Measurements from ENCODE around the gene EIF5A. TPM values are rescaled to one million over a fixed set of nuclear protein-coding genes. Genes with fewer than 3 reads are reported as not detected.

Gene EIF5A
- polyA plus RNA-seq, 2 of the 4 experiments (the other 2 are of a cell fraction): 969 to 1,918 TPM

DNA sequence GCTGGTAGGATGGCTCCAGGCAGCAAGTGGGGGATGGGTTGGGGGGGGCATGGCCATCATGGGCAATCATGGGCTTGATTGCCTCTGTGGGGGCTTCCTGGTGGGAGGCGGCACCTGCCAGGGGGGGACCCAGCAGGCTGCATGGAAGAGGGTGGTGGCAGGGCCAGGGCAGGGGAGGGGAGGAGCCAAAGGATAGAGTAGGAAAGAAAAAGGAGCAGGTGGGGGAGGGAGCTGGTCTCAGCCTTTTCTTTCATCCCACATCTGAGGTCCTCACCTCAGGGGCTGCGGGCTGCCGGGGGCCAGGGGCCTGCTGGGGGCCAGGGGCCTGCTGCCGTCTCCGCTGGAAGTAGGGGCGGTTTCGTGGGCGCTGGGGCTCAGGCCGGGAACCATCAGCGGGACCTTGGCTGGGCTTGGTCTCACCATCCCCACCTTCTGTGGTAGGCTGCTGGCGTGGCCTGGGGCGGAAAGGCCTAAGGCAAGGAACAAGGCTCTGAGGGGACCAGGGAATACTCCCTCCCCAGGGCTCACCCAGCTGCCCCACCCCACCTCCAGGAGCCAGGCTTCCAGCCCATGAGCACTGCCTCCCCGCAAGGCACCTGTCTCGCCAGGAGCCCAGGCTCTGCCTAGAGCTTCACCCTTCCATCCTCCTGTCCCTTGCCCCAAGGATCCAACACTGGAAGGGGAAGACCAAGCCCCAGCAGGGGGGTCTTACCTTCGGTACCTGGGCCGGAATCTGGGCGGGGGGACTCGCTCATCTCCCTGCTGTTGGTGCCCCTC, 18.0 kb upstream of the EIF5A start:
- H3K4me3 ChIP-seq: no peak overlapping the region
- no peaks in the 10 kb centered on the region for H3K9me3 ChIP-seq
- no peak for DNase-seq (ENCODE audit: low read depth in 1 of 2, low spot score in 1 of 2)
- peaks cover 7% of the 10 kb centered on the region; the same call in 2 of the 3 replicates for H3K4me1 ChIP-seq
- FAIRE-seq: no peak
- 75% methylated on average over 17 of the region's 18 CpGs for WGBS (ENCODE audit: missing lambda C conversion rate)
- no peak for TF ChIP-seq GATA3 (IDR thresholded peaks at IDR 0.05; ENCODE audit: borderline replicate concordance)
- TF ChIP-seq, protein P1, sequence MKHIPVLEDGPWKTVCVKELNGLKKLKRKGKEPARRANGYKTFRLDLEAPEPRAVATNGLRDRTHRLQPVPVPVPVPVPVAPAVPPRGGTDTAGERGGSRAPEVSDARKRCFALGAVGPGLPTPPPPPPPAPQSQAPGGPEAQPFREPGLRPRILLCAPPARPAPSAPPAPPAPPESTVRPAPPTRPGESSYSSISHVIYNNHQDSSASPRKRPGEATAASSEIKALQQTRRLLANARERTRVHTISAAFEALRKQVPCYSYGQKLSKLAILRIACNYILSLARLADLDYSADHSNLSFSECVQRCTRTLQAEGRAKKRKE (CRISPR knock-in tag; IDR thresholded peaks at IDR 0.05; ENCODE audit: low read depth): no peak
- TF ChIP-seq POLR2A (IDR thresholded peaks at IDR 0.05; ENCODE audit: low read length): no peak
- TF ChIP-seq, protein P2, sequence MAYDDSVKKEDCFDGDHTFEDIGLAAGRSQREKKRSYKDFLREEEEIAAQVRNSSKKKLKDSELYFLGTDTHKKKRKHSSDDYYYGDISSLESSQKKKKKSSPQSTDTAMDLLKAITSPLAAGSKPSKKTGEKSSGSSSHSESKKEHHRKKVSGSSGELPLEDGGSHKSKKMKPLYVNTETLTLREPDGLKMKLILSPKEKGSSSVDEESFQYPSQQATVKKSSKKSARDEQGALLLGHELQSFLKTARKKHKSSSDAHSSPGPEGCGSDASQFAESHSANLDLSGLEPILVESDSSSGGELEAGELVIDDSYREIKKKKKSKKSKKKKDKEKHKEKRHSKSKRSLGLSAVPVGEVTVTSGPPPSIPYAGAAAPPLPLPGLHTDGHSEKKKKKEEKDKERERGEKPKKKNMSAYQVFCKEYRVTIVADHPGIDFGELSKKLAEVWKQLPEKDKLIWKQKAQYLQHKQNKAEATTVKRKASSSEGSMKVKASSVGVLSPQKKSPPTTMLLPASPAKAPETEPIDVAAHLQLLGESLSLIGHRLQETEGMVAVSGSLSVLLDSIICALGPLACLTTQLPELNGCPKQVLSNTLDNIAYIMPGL (CRISPR knock-in tag; IDR thresholded peaks at IDR 0.05; ENCODE audit: borderline replicate concordance): no peak
- TF ChIP-seq, protein P3, sequence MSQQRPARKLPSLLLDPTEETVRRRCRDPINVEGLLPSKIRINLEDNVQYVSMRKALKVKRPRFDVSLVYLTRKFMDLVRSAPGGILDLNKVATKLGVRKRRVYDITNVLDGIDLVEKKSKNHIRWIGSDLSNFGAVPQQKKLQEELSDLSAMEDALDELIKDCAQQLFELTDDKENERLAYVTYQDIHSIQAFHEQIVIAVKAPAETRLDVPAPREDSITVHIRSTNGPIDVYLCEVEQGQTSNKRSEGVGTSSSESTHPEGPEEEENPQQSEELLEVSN (IDR thresholded peaks at IDR 0.05; ENCODE audit: borderline replicate concordance, low read depth): no peak
- no peak for TF ChIP-seq TFCP2L1 (CRISPR knock-in tag; IDR thresholded peaks at IDR 0.05)
- TF ChIP-seq SREBF2 (IDR thresholded peaks at IDR 0.05): no peak
- H3K27ac ChIP-seq: no peak overlapping the region
- H3K4me2 ChIP-seq: no peak overlapping the region
- POLR2A ChIA-PET: no interaction called here
- no peak; a peak in 1 of 6 replicates for ATAC-seq
- CTCF ChIA-PET: interaction anchor here (1.0 to 13.5 kb wide), 7 partner anchors 9 to 147 kb away, joined by 3 to 446 read pairs (median 5); partner anchors contain the start of genes GPS2 and SLC2A4

DNA sequence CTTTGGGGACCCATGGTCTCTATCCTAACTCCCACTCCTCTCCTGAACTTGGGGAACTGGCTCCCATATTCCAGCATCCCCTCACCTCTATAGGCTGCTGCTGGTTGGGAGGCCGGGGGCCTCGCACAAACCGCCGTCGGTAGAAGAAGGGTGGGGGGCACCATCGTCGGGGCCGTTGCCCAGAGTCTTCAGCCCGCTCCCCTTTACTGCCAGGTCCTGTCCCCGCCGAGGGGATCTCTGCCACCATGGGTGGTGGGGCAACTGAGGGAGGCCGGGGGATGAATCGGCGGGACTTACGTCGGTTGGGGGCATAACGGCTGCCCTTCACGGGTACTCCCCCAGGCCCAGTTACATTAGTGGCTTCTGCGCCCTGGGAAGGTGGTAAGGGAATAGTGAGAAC, 17.3 kb upstream of the EIF5A start:
- no peak for DNase-seq (ENCODE audit: low read depth in 1 of 2, low spot score in 1 of 2)
- ChIA-PET CTCF (interaction anchor here (1.1 to 13.5 kb wide), 4 partner anchors 10 to 69 kb away, joined by 3 to 446 read pairs (median 50); partner anchors contain the start of genes GPS2 and SLC2A4), POLR2A (no interaction called here)
- TF ChIP-seq RARB (CRISPR knock-in tag; IDR thresholded peaks at IDR 0.05): no peak
- no peak for TF ChIP-seq CEBPB (IDR thresholded peaks at IDR 0.05)
- TF ChIP-seq GATA3 (IDR thresholded peaks at IDR 0.05; ENCODE audit: borderline replicate concordance): no peak
- no peak for TF ChIP-seq FOSB (CRISPR knock-in tag; IDR thresholded peaks at IDR 0.05)
- no peak for TF ChIP-seq EP300 (IDR thresholded peaks at IDR 0.05)
- TF ChIP-seq, protein P4, sequence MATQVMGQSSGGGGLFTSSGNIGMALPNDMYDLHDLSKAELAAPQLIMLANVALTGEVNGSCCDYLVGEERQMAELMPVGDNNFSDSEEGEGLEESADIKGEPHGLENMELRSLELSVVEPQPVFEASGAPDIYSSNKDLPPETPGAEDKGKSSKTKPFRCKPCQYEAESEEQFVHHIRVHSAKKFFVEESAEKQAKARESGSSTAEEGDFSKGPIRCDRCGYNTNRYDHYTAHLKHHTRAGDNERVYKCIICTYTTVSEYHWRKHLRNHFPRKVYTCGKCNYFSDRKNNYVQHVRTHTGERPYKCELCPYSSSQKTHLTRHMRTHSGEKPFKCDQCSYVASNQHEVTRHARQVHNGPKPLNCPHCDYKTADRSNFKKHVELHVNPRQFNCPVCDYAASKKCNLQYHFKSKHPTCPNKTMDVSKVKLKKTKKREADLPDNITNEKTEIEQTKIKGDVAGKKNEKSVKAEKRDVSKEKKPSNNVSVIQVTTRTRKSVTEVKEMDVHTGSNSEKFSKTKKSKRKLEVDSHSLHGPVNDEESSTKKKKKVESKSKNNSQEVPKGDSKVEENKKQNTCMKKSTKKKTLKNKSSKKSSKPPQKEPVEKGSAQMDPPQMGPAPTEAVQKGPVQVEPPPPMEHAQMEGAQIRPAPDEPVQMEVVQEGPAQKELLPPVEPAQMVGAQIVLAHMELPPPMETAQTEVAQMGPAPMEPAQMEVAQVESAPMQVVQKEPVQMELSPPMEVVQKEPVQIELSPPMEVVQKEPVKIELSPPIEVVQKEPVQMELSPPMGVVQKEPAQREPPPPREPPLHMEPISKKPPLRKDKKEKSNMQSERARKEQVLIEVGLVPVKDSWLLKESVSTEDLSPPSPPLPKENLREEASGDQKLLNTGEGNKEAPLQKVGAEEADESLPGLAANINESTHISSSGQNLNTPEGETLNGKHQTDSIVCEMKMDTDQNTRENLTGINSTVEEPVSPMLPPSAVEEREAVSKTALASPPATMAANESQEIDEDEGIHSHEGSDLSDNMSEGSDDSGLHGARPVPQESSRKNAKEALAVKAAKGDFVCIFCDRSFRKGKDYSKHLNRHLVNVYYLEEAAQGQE (IDR thresholded peaks at IDR 0.05): no peak
- no peak for TF ChIP-seq CHD4 (IDR thresholded peaks at IDR 0.05; ENCODE audit: borderline replicate concordance)
- no peak for TF ChIP-seq SREBF2 (IDR thresholded peaks at IDR 0.05)
- no peak for TF ChIP-seq RNF2 (IDR thresholded peaks at IDR 0.05; ENCODE audit: borderline replicate concordance, low read depth)
- no peak for TF ChIP-seq HDAC2 (IDR thresholded peaks at IDR 0.05)
- no peak for TF ChIP-seq TP53 (CRISPR knock-in tag; IDR thresholded peaks at IDR 0.05)
- TF ChIP-seq, protein P5, sequence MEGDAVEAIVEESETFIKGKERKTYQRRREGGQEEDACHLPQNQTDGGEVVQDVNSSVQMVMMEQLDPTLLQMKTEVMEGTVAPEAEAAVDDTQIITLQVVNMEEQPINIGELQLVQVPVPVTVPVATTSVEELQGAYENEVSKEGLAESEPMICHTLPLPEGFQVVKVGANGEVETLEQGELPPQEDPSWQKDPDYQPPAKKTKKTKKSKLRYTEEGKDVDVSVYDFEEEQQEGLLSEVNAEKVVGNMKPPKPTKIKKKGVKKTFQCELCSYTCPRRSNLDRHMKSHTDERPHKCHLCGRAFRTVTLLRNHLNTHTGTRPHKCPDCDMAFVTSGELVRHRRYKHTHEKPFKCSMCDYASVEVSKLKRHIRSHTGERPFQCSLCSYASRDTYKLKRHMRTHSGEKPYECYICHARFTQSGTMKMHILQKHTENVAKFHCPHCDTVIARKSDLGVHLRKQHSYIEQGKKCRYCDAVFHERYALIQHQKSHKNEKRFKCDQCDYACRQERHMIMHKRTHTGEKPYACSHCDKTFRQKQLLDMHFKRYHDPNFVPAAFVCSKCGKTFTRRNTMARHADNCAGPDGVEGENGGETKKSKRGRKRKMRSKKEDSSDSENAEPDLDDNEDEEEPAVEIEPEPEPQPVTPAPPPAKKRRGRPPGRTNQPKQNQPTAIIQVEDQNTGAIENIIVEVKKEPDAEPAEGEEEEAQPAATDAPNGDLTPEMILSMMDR (IDR thresholded peaks at IDR 0.05): no peak
- no peak for TF ChIP-seq POLR2AphosphoS2 (conservative IDR thresholded peaks at IDR 0.05; ENCODE audit: low read length)
- no peak for TF ChIP-seq ESRRA (IDR thresholded peaks at IDR 0.05; ENCODE audit: borderline replicate concordance, low read length)
- Histone ChIP-seq H3K4me1 (peaks cover 14% of the 10 kb centered on the region; the same call in 2 of the 3 replicates), H3K9me3 (no peaks in the 10 kb centered on the region), H3K4me3 (no peak overlapping the region), H3K27ac (no peak overlapping the region), H3K4me2 (no peak overlapping the region)
- FAIRE-seq: no peak
- no peak for ATAC-seq
- WGBS (ENCODE audit: missing lambda C conversion rate): 86% methylated on average over 19 of the region's 19 CpGs

All from A549 (cell line).